DND-41 (cell line): ENCODE results near the gene S100Z.

Source experiments
- EZH2 ChIP-seq: IDR thresholded peaks from 3 replicates; pipeline ENCODE4 v1.6.1; 2012; ENCODE audit warnings: borderline replicate concordance, low read depth, mild to moderate bottlenecking, moderate library complexity, low read length, inconsistent platforms; ENCODE audit not compliant: severe bottlenecking
- TF ChIP-seq, protein P1 (sequence below): IDR thresholded peaks from 2 replicates; pipeline ENCODE4 v1.5.1; 2012; ENCODE audit warnings: borderline replicate concordance, low read length, moderate library complexity, mild to moderate bottlenecking; ENCODE audit not compliant: poor library complexity, severe bottlenecking; ENCODE audit errors: extremely low read depth

DNA sequence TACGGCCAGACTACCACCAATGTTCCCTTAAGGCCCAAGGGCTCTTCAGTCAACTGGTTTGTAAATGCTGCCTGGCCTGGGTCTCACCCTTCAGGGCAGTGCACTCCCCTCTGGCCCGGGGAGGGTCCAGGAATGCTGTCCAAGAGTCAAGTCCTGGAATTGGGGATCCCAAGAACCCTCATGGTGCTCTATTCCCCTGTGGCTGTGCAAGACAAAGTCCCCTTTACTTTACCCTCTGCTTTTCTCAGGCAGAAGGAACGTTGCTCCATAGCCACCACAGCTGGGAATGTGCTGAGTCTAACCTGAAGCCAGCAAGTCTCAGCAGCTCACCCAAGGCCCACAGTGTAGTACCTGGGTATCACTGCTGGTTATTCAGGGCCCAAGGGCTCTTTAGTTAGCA lies 51.7 kb downstream of the S100Z start:
- TF ChIP-seq, protein P1, sequence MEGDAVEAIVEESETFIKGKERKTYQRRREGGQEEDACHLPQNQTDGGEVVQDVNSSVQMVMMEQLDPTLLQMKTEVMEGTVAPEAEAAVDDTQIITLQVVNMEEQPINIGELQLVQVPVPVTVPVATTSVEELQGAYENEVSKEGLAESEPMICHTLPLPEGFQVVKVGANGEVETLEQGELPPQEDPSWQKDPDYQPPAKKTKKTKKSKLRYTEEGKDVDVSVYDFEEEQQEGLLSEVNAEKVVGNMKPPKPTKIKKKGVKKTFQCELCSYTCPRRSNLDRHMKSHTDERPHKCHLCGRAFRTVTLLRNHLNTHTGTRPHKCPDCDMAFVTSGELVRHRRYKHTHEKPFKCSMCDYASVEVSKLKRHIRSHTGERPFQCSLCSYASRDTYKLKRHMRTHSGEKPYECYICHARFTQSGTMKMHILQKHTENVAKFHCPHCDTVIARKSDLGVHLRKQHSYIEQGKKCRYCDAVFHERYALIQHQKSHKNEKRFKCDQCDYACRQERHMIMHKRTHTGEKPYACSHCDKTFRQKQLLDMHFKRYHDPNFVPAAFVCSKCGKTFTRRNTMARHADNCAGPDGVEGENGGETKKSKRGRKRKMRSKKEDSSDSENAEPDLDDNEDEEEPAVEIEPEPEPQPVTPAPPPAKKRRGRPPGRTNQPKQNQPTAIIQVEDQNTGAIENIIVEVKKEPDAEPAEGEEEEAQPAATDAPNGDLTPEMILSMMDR, result no peak
- TF ChIP-seq EZH2, result no peak
